H9 (cell line): ENCODE measurements around the gene LRRC40. TPM values are rescaled to one million over a fixed set of nuclear protein-coding genes. Genes with fewer than 3 reads are reported as not detected.

ENCODE experiments used
- DNase-seq: peaks from one replicate; pipeline ENCODE4 v3.0.0-alpha.2; 2017
- H2AFZ ChIP-seq: one replicate; pipeline ENCODE4 v1.6.1; 2013; ENCODE audit warnings: mild to moderate bottlenecking, low read length, control low read depth, moderate library complexity
- H2AK5ac ChIP-seq: 2 replicates; pipeline ENCODE4 v1.6.1; 2013; ENCODE audit warnings: low read length, control low read depth, mixed read lengths; ENCODE audit not compliant: insufficient read length
- H2BK120ac ChIP-seq: one replicate; pipeline ENCODE4 v1.6.1; 2013; ENCODE audit warnings: low read depth, mild to moderate bottlenecking, low read length, control low read depth, inconsistent platforms; ENCODE audit not compliant: poor library complexity, severe bottlenecking
- H2BK12ac ChIP-seq: 2 replicates; pipeline ENCODE4 v1.6.1; 2013; ENCODE audit warnings: low read length, control low read depth, mixed read lengths, low read depth; ENCODE audit not compliant: insufficient read length
- H2BK15ac ChIP-seq: 2 replicates; pipeline ENCODE4 v1.6.1; 2013; ENCODE audit warnings: low read depth, low read length, control low read depth
- H2BK20ac ChIP-seq: one replicate; pipeline ENCODE4 v1.6.1; 2013; ENCODE audit warnings: low read depth, mild to moderate bottlenecking, low read length, control low read depth, inconsistent platforms; ENCODE audit not compliant: poor library complexity, severe bottlenecking
- H2BK5ac ChIP-seq: 2 replicates; pipeline ENCODE4 v1.6.1; 2013; ENCODE audit warnings: low read length, control low read depth, mixed read lengths; ENCODE audit not compliant: insufficient read length
- H3K14ac ChIP-seq: 2 replicates; pipeline ENCODE4 v1.6.1; 2013; ENCODE audit warnings: low read length, control low read depth; ENCODE audit not compliant: insufficient read depth
- H3K18ac ChIP-seq: 2 replicates; pipeline ENCODE4 v1.6.1; 2013; ENCODE audit warnings: low read depth, mild to moderate bottlenecking, mixed read lengths, low read length, control low read depth; ENCODE audit not compliant: insufficient read length
- H3K23ac ChIP-seq: 2 replicates; pipeline ENCODE4 v1.6.1; 2013; ENCODE audit warnings: low read length, control low read depth, mixed read lengths, low read depth; ENCODE audit not compliant: insufficient read length
- H3K23me2 ChIP-seq: 2 replicates; pipeline ENCODE4 v1.6.1; 2013; ENCODE audit warnings: low read depth, mild to moderate bottlenecking, mixed read lengths, low read length, control low read depth; ENCODE audit not compliant: insufficient read length, poor library complexity, severe bottlenecking
- H3K27ac ChIP-seq: 2 replicates; pipeline ENCODE4 v1.5.1; 2013; ENCODE audit warnings: low read length, control low read depth, mixed read lengths, low read depth; ENCODE audit not compliant: insufficient read length
- H3K27me3 ChIP-seq: 2 replicates; pipeline ENCODE4 v1.6.1; 2013; ENCODE audit warnings: low read length, control low read depth, inconsistent platforms; ENCODE audit not compliant: insufficient read depth
- H3K4ac ChIP-seq: 2 replicates; pipeline ENCODE4 v1.6.1; 2013; ENCODE audit warnings: low read depth, mild to moderate bottlenecking, control low read depth, inconsistent platforms, low read length, moderate library complexity
- H3K4me1 ChIP-seq: 2 replicates; pipeline ENCODE4 v1.6.1; 2013; ENCODE audit warnings: low read length, control low read depth, inconsistent platforms; ENCODE audit not compliant: insufficient read depth
- H3K4me2 ChIP-seq: 2 replicates; pipeline ENCODE4 v1.6.1; 2013; ENCODE audit warnings: low read length, control low read depth, mixed read lengths; ENCODE audit not compliant: insufficient read length, insufficient read depth
- H3K56ac ChIP-seq: 2 replicates; pipeline ENCODE4 v1.6.1; 2013; ENCODE audit warnings: low read depth, mild to moderate bottlenecking, mixed read lengths, low read length, control low read depth; ENCODE audit not compliant: insufficient read length
- H3K79me1 ChIP-seq: 2 replicates; pipeline ENCODE4 v1.6.1; 2013; ENCODE audit warnings: low read depth, mild to moderate bottlenecking, moderate library complexity, low read length, control low read depth, inconsistent platforms; ENCODE audit not compliant: insufficient read depth, poor library complexity, severe bottlenecking
- H3K79me2 ChIP-seq: 2 replicates; pipeline ENCODE4 v1.6.1; 2013; ENCODE audit warnings: low read length, control low read depth, inconsistent platforms; ENCODE audit not compliant: insufficient read depth
- H3K9ac ChIP-seq: 2 replicates; pipeline ENCODE4 v1.6.1; 2013; ENCODE audit warnings: low read length, control low read depth, mixed read lengths; ENCODE audit not compliant: insufficient read length; ENCODE audit errors: extremely low read depth
- H3K9me3 ChIP-seq: one replicate; pipeline ENCODE4 v1.6.1; 2013; ENCODE audit warnings: low read depth, low read length, inconsistent platforms; ENCODE audit not compliant: control insufficient read depth
- H3T11ph ChIP-seq: one replicate; pipeline ENCODE4 v1.6.1; 2013; ENCODE audit warnings: mild to moderate bottlenecking, low read length, control low read depth, inconsistent platforms
- H4K20me1 ChIP-seq: one replicate; pipeline ENCODE4 v1.6.1; 2013; ENCODE audit not compliant: control insufficient read depth, insufficient read length, insufficient read depth
- H4K5ac ChIP-seq: 2 replicates; pipeline ENCODE4 v1.6.1; 2013; ENCODE audit warnings: low read depth, mild to moderate bottlenecking, mixed read lengths, low read length, control low read depth; ENCODE audit not compliant: insufficient read length
- H4K8ac ChIP-seq: replicated peaks from 2 replicates; pipeline ENCODE4 v1.6.1; 2013; ENCODE audit warnings: low read length, control low read depth, mixed read lengths, low read depth; ENCODE audit not compliant: insufficient read length
- H4K91ac ChIP-seq: 2 replicates; pipeline ENCODE4 v1.6.1; 2013; ENCODE audit warnings: low read depth, mild to moderate bottlenecking, moderate library complexity, mixed read lengths, low read length, control low read depth; ENCODE audit not compliant: insufficient read length
- H3K27ac Mint-ChIP-seq, 3 experiments: 2 replicates in 2 of 3; 3 replicates in 1 of 3; pipeline ENCODE4 v1.8.0; 2020 to 2021; ENCODE audit warnings: mixed read lengths in 3 of 3, mild to moderate bottlenecking in 1 of 3, moderate library complexity in 1 of 3
- H3K27me3 Mint-ChIP-seq: 2 replicates; pipeline ENCODE4 v1.8.0; 2021; ENCODE audit warnings: low read depth, mild to moderate bottlenecking, moderate library complexity, mixed read lengths
- H3K36me3 Mint-ChIP-seq, 3 experiments: 2 replicates in 2 of 3; 3 replicates in 1 of 3; pipeline ENCODE4 v1.8.0; 2020 to 2021; ENCODE audit warnings: low read depth in 3 of 3, mixed read lengths in 3 of 3; ENCODE audit not compliant: insufficient read depth in 1 of 3
- H3K4me1 Mint-ChIP-seq, 2 experiments: 2 replicates each; pipeline ENCODE4 v1.8.0; 2020; ENCODE audit warnings: mixed read lengths in 2 of 2
- H3K4me3 Mint-ChIP-seq, 2 experiments: 2 replicates in 1 of 2; 3 replicates in 1 of 2; pipeline ENCODE4 v1.8.0; 2020 to 2021; ENCODE audit warnings: mild to moderate bottlenecking in 2 of 2, mixed read lengths in 2 of 2, moderate library complexity in 1 of 2
- H3K9me3 Mint-ChIP-seq, 2 experiments: 2 replicates in 1 of 2; 3 replicates in 1 of 2; pipeline ENCODE4 v1.8.0; 2020; ENCODE audit warnings: mild to moderate bottlenecking in 2 of 2, mixed read lengths in 2 of 2, moderate library complexity in 1 of 2
- CTCF ChIP-seq: fragments of 200-600 bp; sonication (generic); conservative IDR thresholded peaks from 3 replicates; pipeline ENCODE4 v1.8.0; 2021; ENCODE audit warnings: antibody characterized with exemption, mild to moderate bottlenecking
- WGBS: extraction: QIAGEN DNeasy Blood & Tissue Kit; methylation state at CpG from one replicate; pipeline ENCODE4 v1.1.7; 2013; ENCODE audit warnings: missing lambda C conversion rate, low lambda C conversion rate, mixed read lengths; ENCODE audit not compliant: insufficient read length; ENCODE audit errors: extremely low coverage; 5-methylcytosine and 5-hydroxymethylcytosine counted together
- total RNA-seq: library from RNA; stranded (reverse); gene quantifications from 2 replicates; pipeline ENCODE4 v1.2.1, GENCODE V29; 2021

LRRC40 gene
- total RNA-seq, 1 experiment from 2014 or later = 27.6 TPM

GRCh38 chr1:70227439-70227838, 22.1 kb upstream of the LRRC40 start:
- Histone ChIP-seq H2BK12ac (no peak overlapping the region), H3K56ac (no peak overlapping the region), H3K27ac (no peak overlapping the region), H3K79me2 (peaks cover 24% of the 10 kb centered on the region; the same call in 1 of the 2 replicates), H4K8ac (no peak overlapping the region), H3K79me1 (peaks cover 3% of the 10 kb centered on the region), H2BK120ac (no peak overlapping the region), H4K5ac (no peak overlapping the region), H3K9me3 (no peaks in the 10 kb centered on the region), H2AK5ac (no peak overlapping the region), H2BK20ac (no peak overlapping the region), H3K23me2 (no peaks in the 10 kb centered on the region), H3K4me2 (no peak overlapping the region), H3K23ac (no peak overlapping the region), H3K4ac (no peak overlapping the region), H3T11ph (no peak overlapping the region), H3K9ac (no peak overlapping the region), H3K4me1 (no peaks in the 10 kb centered on the region), H3K18ac (no peak overlapping the region), H4K91ac (no peak overlapping the region), H2AFZ (no peak overlapping the region), H2BK15ac (no peak overlapping the region), H2BK5ac (no peak overlapping the region), H3K14ac (no peak overlapping the region), H4K20me1 (no peaks in the 10 kb centered on the region), H3K27me3 (no peaks in the 10 kb centered on the region)
- Mint-ChIP-seq H3K27me3 (no peaks in the 10 kb centered on the region), H3K36me3 (peaks cover 37 to 80% (median 72%) of the 10 kb centered on the region in 3 experiments), H3K9me3 (no peaks in the 10 kb centered on the region; a peak in 1 of 5 replicates), H3K4me3 (no peak overlapping the region), H3K27ac (peak overlapping the region in 2 of 3 experiments; percentile 12 to 53; a peak in 2 of 7 replicates), H3K4me1 (peaks cover 25 to 27% of the 10 kb centered on the region in 2 experiments)
- WGBS = no CpG with 5 or more reads among the region's 1 CpG
- DNase-seq = no peak
- TF ChIP-seq CTCF = no peak
